Aortic smooth muscle cell (primary cell): Measurements from ENCODE around the gene CAPG. TPM values are rescaled to one million over a fixed set of nuclear protein-coding genes. Genes with fewer than 3 reads are reported as not detected.

Experiments used
- total RNA-seq: library from RNA; depleted of rRNA; stranded (reverse); fragments of >200 nt; gene quantifications from 2 replicates; pipeline ENCODE4 v1.2.3, GENCODE V29; 2014

CAPG gene
- total RNA-seq, result 23.6 and 29.1 TPM in 2 replicates

DNA sequence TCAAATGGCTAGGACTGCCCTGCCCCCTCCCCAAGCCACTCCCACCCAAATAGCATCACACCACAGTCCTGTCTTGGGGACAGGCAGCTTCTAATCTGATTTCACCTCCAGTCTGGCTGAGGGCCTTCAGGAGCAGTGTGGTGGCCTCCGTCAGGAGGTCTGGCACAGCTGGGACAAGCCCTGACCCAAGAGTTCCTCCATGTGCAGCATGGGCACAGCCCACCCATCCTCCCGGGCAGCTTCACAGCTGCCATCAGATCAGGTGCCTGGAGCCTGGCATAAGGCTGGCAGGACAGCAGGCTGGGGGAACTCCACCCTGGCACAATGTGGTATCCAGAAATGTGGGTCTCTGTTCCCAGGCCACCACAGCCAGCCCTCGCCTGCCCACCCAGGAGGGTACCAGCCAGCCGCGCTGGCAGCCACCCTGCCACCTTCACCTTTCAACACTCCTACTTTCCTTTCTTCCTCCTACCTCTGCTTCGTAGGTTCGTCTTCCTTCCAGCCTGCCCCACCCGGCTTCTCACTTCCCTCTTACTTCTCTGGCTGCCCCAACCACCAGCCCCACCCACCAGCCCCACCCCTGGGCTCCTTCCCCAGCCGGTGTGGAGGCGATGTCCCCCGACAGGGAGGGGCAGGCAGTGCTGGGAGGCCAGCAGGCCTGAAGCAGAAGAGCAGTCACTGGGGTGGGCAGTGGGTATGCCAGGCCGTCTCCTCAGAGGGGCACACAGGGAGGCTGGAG is at the start of gene CAPG:
CAPG (minus strand) TSS at position 522 of the 739 bp plus-strand sequence. CDS start 8,221 bp downstream, outside the sequence.

DNA sequence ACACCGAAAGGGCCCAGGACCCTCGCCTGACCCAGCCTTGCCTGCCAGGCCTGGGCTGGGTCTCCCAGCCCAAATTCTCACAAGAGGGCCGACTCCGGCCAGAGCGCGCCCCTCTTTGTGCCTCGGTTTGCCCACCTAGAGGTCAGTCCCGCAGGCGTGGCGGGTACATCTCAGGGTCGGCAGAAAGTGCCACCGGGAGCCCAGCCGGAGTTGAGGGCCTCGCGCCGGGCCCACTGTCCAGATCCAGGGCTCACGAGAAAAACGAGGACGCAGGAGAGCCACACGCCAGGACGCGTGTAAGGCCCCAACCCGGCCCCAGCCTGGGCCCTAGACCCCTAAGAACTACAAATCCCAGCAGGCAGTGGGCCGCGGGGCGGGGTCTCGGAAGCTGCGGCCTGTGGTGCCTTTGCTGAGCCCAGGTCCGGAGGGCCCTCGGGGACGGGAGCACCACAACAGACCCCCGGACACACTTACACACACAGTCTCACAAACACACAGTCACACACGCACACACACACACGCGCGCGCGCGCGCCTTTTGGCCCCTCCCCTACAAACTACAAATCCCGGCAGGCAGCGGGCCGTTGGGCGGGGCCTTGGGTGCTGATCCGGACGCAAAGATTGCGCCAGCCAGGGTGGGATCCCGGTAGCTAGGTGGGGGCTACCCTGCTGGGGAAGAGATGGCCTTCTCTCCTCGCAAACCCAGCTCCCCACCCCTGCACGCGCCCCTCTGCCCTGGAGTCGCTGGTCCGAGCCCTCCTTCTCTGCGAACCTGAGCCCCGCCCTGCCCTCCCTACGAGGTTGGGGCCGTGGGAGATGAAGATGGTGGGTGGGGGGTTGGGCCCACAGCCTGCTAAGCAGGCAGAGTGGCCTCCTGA is 8.2 kb upstream of the CAPG start, which contains the start of gene SH2D6:
SH2D6 (plus strand) TSS at position 583 of the 877 bp plus-strand sequence. CDS start 10,752 bp downstream, outside the sequence.

GRCh38 chr2:85354286-85355072 is 55.7 kb downstream of the CAPG start, which contains the start of the genes ELMOD3 and RETSAT:
ELMOD3 (plus strand) TSS chr2:85354769; CDS start chr2:85357199, 2,430 bp downstream.
RETSAT (minus strand) TSS chr2:85354528; CDS start chr2:85354507, 21 bp downstream.

Other genes starting within 250 kb of the CAPG start
- 138 and 147 TPM in 2 replicates for gene TGOLN2, start 82.4 kb downstream of the CAPG start, total RNA-seq
- 52.8 TPM in 2 replicates for gene RETSAT, start 55.8 kb downstream of the CAPG start, total RNA-seq
- 14.7 and 14.8 TPM in 2 replicates for gene ELMOD3, start 55.6 kb downstream of the CAPG start, total RNA-seq
- 0.12 and 0.40 TPM in 2 replicates for gene SH2D6, start 8.3 kb upstream of the CAPG start, total RNA-seq
- gene MAT2A, start 128.8 kb upstream of the CAPG start, total RNA-seq, result 94.7 and 122 TPM in 2 replicates
- 34.7 and 37.3 TPM in 2 replicates for gene GGCX, start 151.1 kb upstream of the CAPG start, total RNA-seq
- 0.87 and 1.7 TPM in 2 replicates for gene VAMP8, start 167.2 kb upstream of the CAPG start, total RNA-seq
- gene VAMP5, start 174.1 kb upstream of the CAPG start, total RNA-seq, result 42.4 and 71.1 TPM in 2 replicates
- gene RNF181, start 185.4 kb upstream of the CAPG start, total RNA-seq, result 201 and 239 TPM in 2 replicates
- gene TMEM150A, start 192.3 kb upstream of the CAPG start, total RNA-seq, result 5.9 and 8.1 TPM in 2 replicates
- 14.3 and 19.0 TPM in 2 replicates for gene C2orf68, start 201.7 kb upstream of the CAPG start, total RNA-seq
- gene USP39, start 205.8 kb upstream of the CAPG start, total RNA-seq, result 34.1 and 44.1 TPM in 2 replicates